Measurements from ENCODE around the gene RBMS3.

The RBMS3 gene

GRCh38 chr3:29741231-29741630 is 460.4 kb downstream of the RBMS3 start:
- no peak for DNase-seq (ENCODE audit: low spot score)

- no peak for DNase-seq (ENCODE audit: low spot score)
These were observed 464.5 kb downstream of the RBMS3 start for GRCh38 chr3:29745232-29745870.

GRCh38 chr3:29746163-29746760 is 465.4 kb downstream of the RBMS3 start:
- DNase-seq (ENCODE audit: low spot score): no peak

- no peak for DNase-seq (ENCODE audit: low spot score)
These were observed 467.1 kb downstream of the RBMS3 start for GRCh38 chr3:29747991-29748390.

- DNase-seq (ENCODE audit: low spot score): no peak
These were observed 470.9 kb downstream of the RBMS3 start for GRCh38 chr3:29751647-29752314.

GRCh38 chr3:29754346-29754745 is 473.5 kb downstream of the RBMS3 start:
- DNase-seq (ENCODE audit: low spot score): no peak

- no peak for DNase-seq (ENCODE audit: low spot score)
These were observed 474.5 kb downstream of the RBMS3 start for GRCh38 chr3:29755416-29755815.

- DNase-seq (ENCODE audit: low spot score): no peak
These were observed 476.3 kb downstream of the RBMS3 start for GRCh38 chr3:29757054-29757777.

GRCh38 chr3:29758108-29758433 is 477.2 kb downstream of the RBMS3 start:
- no peak for DNase-seq (ENCODE audit: low spot score)

GRCh38 chr3:29758434-29759322 is 477.8 kb downstream of the RBMS3 start:
- no peak for DNase-seq (ENCODE audit: low spot score)

GRCh38 chr3:29759411-29760225 is 478.7 kb downstream of the RBMS3 start:
- DNase-seq (ENCODE audit: low spot score): no peak

GRCh38 chr3:29760226-29760685 is 479.4 kb downstream of the RBMS3 start:
- DNase-seq (ENCODE audit: low spot score): no peak

- DNase-seq (ENCODE audit: low spot score): no peak
These were observed 480.6 kb downstream of the RBMS3 start for GRCh38 chr3:29761517-29761916.

GRCh38 chr3:29763115-29763514 is 482.2 kb downstream of the RBMS3 start:
- no peak for DNase-seq (ENCODE audit: low spot score)

GRCh38 chr3:29764041-29764440 is 483.2 kb downstream of the RBMS3 start:
- no peak for DNase-seq (ENCODE audit: low spot score)

GRCh38 chr3:29764603-29765254 is 483.9 kb downstream of the RBMS3 start:
- DNase-seq (ENCODE audit: low spot score): no peak

- no peak for DNase-seq (ENCODE audit: low spot score)
These were observed 490.7 kb downstream of the RBMS3 start for GRCh38 chr3:29771602-29772001.

- no peak for DNase-seq (ENCODE audit: low spot score)
These were observed 491.6 kb downstream of the RBMS3 start for GRCh38 chr3:29772436-29772835.

- DNase-seq (ENCODE audit: low spot score): no peak
These were observed 492.6 kb downstream of the RBMS3 start for GRCh38 chr3:29773481-29773880.

- no peak for DNase-seq (ENCODE audit: low spot score)
These were observed 494.5 kb downstream of the RBMS3 start for GRCh38 chr3:29775340-29775739.
